Immature natural killer cell (primary cell): ENCODE measurements around the gene STARD4. TPM values are rescaled to one million over a fixed set of nuclear protein-coding genes. Genes with fewer than 3 reads are reported as not detected.

ENCODE experiments used
- DNase-seq, 3 donors: peaks; one replicate each; pipeline ENCODE4 v3.0.0; 2022; ENCODE audit warnings: mixed read lengths in 1 of 3
- H3K27ac Mint-ChIP-seq, 6 donors: one replicate each; pipeline ENCODE4 v1.8.0; 2020; ENCODE audit warnings: mixed read lengths in 6 of 6, mild to moderate bottlenecking in 5 of 6, inconsistent platforms in 4 of 6, moderate library complexity in 3 of 6
- H3K27me3 Mint-ChIP-seq, 3 donors: one replicate each; pipeline ENCODE4 v1.8.0; 2020 to 2021; ENCODE audit warnings: low read depth in 3 of 3, mild to moderate bottlenecking in 3 of 3, mixed read lengths in 3 of 3, moderate library complexity in 3 of 3, inconsistent platforms in 1 of 3
- H3K36me3 Mint-ChIP-seq, 3 donors: one replicate each; pipeline ENCODE4 v1.8.0; 2020; ENCODE audit warnings: mixed read lengths in 3 of 3, inconsistent platforms in 2 of 3, mild to moderate bottlenecking in 2 of 3
- H3K4me1 Mint-ChIP-seq, 2 donors: one replicate each; pipeline ENCODE4 v1.8.0; 2020; ENCODE audit warnings: inconsistent platforms in 2 of 2, mild to moderate bottlenecking in 2 of 2, mixed read lengths in 2 of 2, moderate library complexity in 1 of 2
- H3K4me3 Mint-ChIP-seq, 5 donors: one replicate each; pipeline ENCODE4 v1.8.0; 2020; ENCODE audit warnings: mild to moderate bottlenecking in 5 of 5, mixed read lengths in 5 of 5, inconsistent platforms in 3 of 5, moderate library complexity in 3 of 5
- H3K9me3 Mint-ChIP-seq, 6 donors: one replicate each; pipeline ENCODE4 v1.8.0; 2020; ENCODE audit warnings: mild to moderate bottlenecking in 6 of 6, mixed read lengths in 6 of 6, inconsistent platforms in 4 of 6, moderate library complexity in 3 of 6
- polyA plus RNA-seq, 3 donors: library from polyadenylated mRNA; unstranded; fragments of 300-500 nt; fragmentation: Illumina TruSeq; gene quantifications; one replicate each; pipeline ENCODE4 v1.2.3, GENCODE V29; 2021

The STARD4 gene
- polyA plus RNA-seq, 3 donors from 2014 or later = 8.8 to 12.8 (median 11.8) TPM

GRCh38 chr5:111548992-111549649, 36.8 kb upstream of the STARD4 start:
- peaks cover 13 to 15% of the 10 kb centered on the region in 2 donors for H3K4me1 Mint-ChIP-seq
- H3K36me3 Mint-ChIP-seq = no peaks in the 10 kb centered on the region
- no peak overlapping the region for H3K4me3 Mint-ChIP-seq
- DNase-seq = no peak
- no peaks in the 10 kb centered on the region for H3K9me3 Mint-ChIP-seq
- peaks cover 0 to 3% (median 3%) of the 10 kb centered on the region in 3 donors for H3K27me3 Mint-ChIP-seq
- H3K27ac Mint-ChIP-seq = no peak overlapping the region

- Mint-ChIP-seq H3K4me1 (peaks cover 13 to 15% of the 10 kb centered on the region in 2 donors), H3K9me3 (no peaks in the 10 kb centered on the region), H3K27me3 (peaks cover 0 to 3% (median 3%) of the 10 kb centered on the region in 3 donors), H3K27ac (no peak overlapping the region), H3K4me3 (no peak overlapping the region), H3K36me3 (no peaks in the 10 kb centered on the region)
- DNase-seq = no peak
Observed at GRCh38 chr5:111548348-111548950, 36.1 kb upstream of the STARD4 start.

GRCh38 chr5:111545031-111545430, 32.7 kb upstream of the STARD4 start:
- Mint-ChIP-seq H3K27ac (no peak overlapping the region), H3K4me3 (no peak overlapping the region), H3K9me3 (no peaks in the 10 kb centered on the region), H3K4me1 (no peaks in the 10 kb centered on the region), H3K36me3 (no peaks in the 10 kb centered on the region), H3K27me3 (peaks cover 3 to 7% (median 6%) of the 10 kb centered on the region in 3 donors)
- no peak for DNase-seq

- Mint-ChIP-seq H3K27ac (no peak overlapping the region), H3K9me3 (no peaks in the 10 kb centered on the region), H3K36me3 (peaks cover 0 to 7% (median 0%) of the 10 kb centered on the region in 3 donors), H3K4me3 (no peak overlapping the region), H3K27me3 (peaks cover 11 to 15% (median 14%) of the 10 kb centered on the region in 3 donors), H3K4me1 (no peaks in the 10 kb centered on the region)
- DNase-seq = no peak
Observed at GRCh38 chr5:111537141-111538024, 25.0 kb upstream of the STARD4 start.

- peaks cover 0 to 7% (median 0%) of the 10 kb centered on the region in 3 donors for H3K36me3 Mint-ChIP-seq
- no peaks in the 10 kb centered on the region for H3K9me3 Mint-ChIP-seq
- H3K4me3 Mint-ChIP-seq = no peak overlapping the region
- H3K27ac Mint-ChIP-seq = no peak overlapping the region
- no peak for DNase-seq
- peaks cover 20 to 28% (median 23%) of the 10 kb centered on the region in 3 donors for H3K27me3 Mint-ChIP-seq
- peaks cover 7% of the 10 kb centered on the region in 2 donors for H3K4me1 Mint-ChIP-seq
Observed at GRCh38 chr5:111535879-111536549, 23.7 kb upstream of the STARD4 start.

- H3K27ac Mint-ChIP-seq = peak overlapping the region in 4 of 6 donors; percentile 42 to 78 (median 62)
- no peak overlapping the region for H3K4me3 Mint-ChIP-seq
- DNase-seq = no peak
- no peaks in the 10 kb centered on the region for H3K9me3 Mint-ChIP-seq
- peaks cover 20% of the 10 kb centered on the region in 2 donors for H3K4me1 Mint-ChIP-seq
- H3K27me3 Mint-ChIP-seq = peaks cover 17 to 30% (median 27%) of the 10 kb centered on the region in 3 donors
- peaks cover 0 to 4% (median 0%) of the 10 kb centered on the region in 3 donors for H3K36me3 Mint-ChIP-seq
Observed at GRCh38 chr5:111532886-111533582, 20.7 kb upstream of the STARD4 start.

GRCh38 chr5:111530298-111530740, 18.0 kb upstream of the STARD4 start:
- Mint-ChIP-seq H3K9me3 (no peaks in the 10 kb centered on the region), H3K4me3 (peak overlapping the region; percentile 46 to 74 (median 71)), H3K36me3 (no peaks in the 10 kb centered on the region), H3K27ac (peak overlapping the region; percentile 77 to 91 (median 81)), H3K27me3 (peaks cover 17 to 30% (median 27%) of the 10 kb centered on the region in 3 donors), H3K4me1 (peaks cover 20% of the 10 kb centered on the region in 2 donors)
- peak; percentile 77 to 79 (median 79) for DNase-seq

GRCh38 chr5:111528056-111528455, 15.7 kb upstream of the STARD4 start:
- H3K4me3 Mint-ChIP-seq = no peak overlapping the region
- H3K9me3 Mint-ChIP-seq = no peaks in the 10 kb centered on the region
- H3K36me3 Mint-ChIP-seq = no peaks in the 10 kb centered on the region
- peaks cover 16 to 28% (median 27%) of the 10 kb centered on the region in 3 donors for H3K27me3 Mint-ChIP-seq
- no peak overlapping the region for H3K27ac Mint-ChIP-seq
- H3K4me1 Mint-ChIP-seq = peaks cover 20% of the 10 kb centered on the region in 2 donors
- DNase-seq = no peak

- DNase-seq = no peak
- no peaks in the 10 kb centered on the region for H3K9me3 Mint-ChIP-seq
- no peaks in the 10 kb centered on the region for H3K4me1 Mint-ChIP-seq
- H3K27me3 Mint-ChIP-seq = peaks cover 0 to 3% (median 1%) of the 10 kb centered on the region in 3 donors
- H3K4me3 Mint-ChIP-seq = no peak overlapping the region
- H3K36me3 Mint-ChIP-seq = no peaks in the 10 kb centered on the region
- no peak overlapping the region for H3K27ac Mint-ChIP-seq
Observed at GRCh38 chr5:111520908-111521307, 8.6 kb upstream of the STARD4 start.

GRCh38 chr5:111518777-111519176, 6.4 kb upstream of the STARD4 start:
- Mint-ChIP-seq H3K4me3 (no peak overlapping the region), H3K27ac (no peak overlapping the region), H3K9me3 (no peaks in the 10 kb centered on the region), H3K27me3 (peaks cover 0 to 3% (median 1%) of the 10 kb centered on the region in 3 donors), H3K36me3 (no peaks in the 10 kb centered on the region), H3K4me1 (no peaks in the 10 kb centered on the region)
- DNase-seq = no peak

GRCh38 chr5:111517853-111518501, 5.6 kb upstream of the STARD4 start:
- Mint-ChIP-seq H3K27me3 (peaks cover 0 to 4% (median 2%) of the 10 kb centered on the region in 3 donors), H3K36me3 (no peaks in the 10 kb centered on the region), H3K9me3 (no peaks in the 10 kb centered on the region), H3K4me3 (no peak overlapping the region), H3K4me1 (peaks cover 3 to 4% of the 10 kb centered on the region in 2 donors), H3K27ac (no peak overlapping the region)
- no peak for DNase-seq

- Mint-ChIP-seq H3K36me3 (no peaks in the 10 kb centered on the region), H3K27me3 (peaks cover 3 to 8% (median 5%) of the 10 kb centered on the region in 3 donors), H3K4me3 (peak overlapping the region; percentile 11 to 51 (median 40)), H3K27ac (peak overlapping the region in 3 of 6 donors; percentile 12 to 36 (median 33)), H3K4me1 (peaks cover 36 to 42% of the 10 kb centered on the region in 2 donors), H3K9me3 (no peaks in the 10 kb centered on the region)
- no peak for DNase-seq
Observed at GRCh38 chr5:111514087-111514486, 1.8 kb upstream of the STARD4 start.
